Suprapubic skin (tissue), 4 donors: ENCODE results near the gene KSR1.

Experiments used
- CTCF ChIP-seq, 2 donors: fragments of 200-600 bp in 1 of 2; fragments of 450-650 bp in 1 of 2; sonication (generic) in 1 of 2; IDR thresholded peaks; one replicate each; pipeline ENCODE4 v1.5.1; 2016 to 2019; ENCODE audit warnings: antibody characterized with exemption in 2 of 2, mild to moderate bottlenecking in 1 of 2, moderate library complexity in 1 of 2
- POLR2A ChIP-seq, 2 donors: fragments of 450-650 bp; IDR thresholded peaks; one replicate each; pipeline ENCODE4 v1.6.1; 2017; ENCODE audit warnings: antibody characterized with exemption in 2 of 2, mild to moderate bottlenecking in 2 of 2, moderate library complexity in 2 of 2
- POLR2AphosphoS5 ChIP-seq, 3 donors: sonication (generic); formaldehyde crosslinking; IDR thresholded peaks; one replicate each; pipeline ENCODE4 v1.6.1; 2017; ENCODE audit warnings: antibody characterized with exemption in 3 of 3

GRCh38 chr17:27452828-27453227, 3.4 kb upstream of the KSR1 start:
- no peak for TF ChIP-seq CTCF (IDR thresholded peaks at IDR 0.05)
- TF ChIP-seq POLR2A (IDR thresholded peaks at IDR 0.05), result no peak
- no peak for TF ChIP-seq POLR2AphosphoS5 (IDR thresholded peaks at IDR 0.05)
